Activated CD4-positive, alpha-beta T cell treated with anti-CD3 and anti-CD28 coated beads, Interleukin-2, amount 50 U/mL, for 1 hour (primary cell): ENCODE measurements around the gene PCK1.

Source experiments
- DNase-seq: peaks from one replicate; pipeline ENCODE4 v3.0.0-alpha.2; 2020

PCK1 gene

DNA sequence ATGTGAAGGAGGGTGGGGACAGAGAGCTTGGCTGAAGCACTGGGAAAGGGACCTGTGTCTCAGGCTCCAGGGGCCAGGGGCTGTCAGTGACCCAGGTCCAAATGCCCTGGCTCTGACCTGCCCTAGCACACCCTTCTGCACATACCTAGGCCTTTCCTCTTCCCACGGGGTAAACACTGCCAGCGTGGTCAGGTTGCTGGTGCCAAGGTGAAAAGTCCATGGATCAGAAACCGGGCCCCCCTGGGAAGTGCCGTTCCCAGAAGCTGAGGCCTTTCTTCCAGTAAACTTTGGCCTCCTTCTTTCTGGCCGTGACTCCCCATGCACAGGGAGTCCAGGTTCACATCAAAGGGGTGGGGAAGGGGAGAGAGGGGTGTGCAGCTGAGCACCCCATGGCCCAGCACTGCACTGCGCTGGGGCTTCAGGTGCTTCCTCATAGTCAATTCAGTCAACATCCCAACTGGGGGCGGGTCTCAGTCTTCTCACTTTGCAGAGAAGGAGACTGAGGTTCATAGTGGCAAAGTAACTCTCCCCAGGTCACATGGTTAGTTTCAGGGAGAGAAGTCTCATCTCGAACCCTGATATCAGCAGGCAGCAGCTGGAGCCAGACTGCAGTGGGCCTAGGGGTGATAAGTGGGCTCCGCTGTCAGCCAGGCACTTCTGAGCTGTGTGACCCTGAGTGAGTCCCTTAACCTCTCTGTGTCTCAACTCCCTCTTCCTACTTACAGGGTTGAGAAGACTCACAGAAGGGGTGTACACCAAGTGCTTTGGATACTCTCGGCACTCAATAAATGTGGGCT is 17.0 kb downstream of the PCK1 start:
- no peak for DNase-seq

DNA sequence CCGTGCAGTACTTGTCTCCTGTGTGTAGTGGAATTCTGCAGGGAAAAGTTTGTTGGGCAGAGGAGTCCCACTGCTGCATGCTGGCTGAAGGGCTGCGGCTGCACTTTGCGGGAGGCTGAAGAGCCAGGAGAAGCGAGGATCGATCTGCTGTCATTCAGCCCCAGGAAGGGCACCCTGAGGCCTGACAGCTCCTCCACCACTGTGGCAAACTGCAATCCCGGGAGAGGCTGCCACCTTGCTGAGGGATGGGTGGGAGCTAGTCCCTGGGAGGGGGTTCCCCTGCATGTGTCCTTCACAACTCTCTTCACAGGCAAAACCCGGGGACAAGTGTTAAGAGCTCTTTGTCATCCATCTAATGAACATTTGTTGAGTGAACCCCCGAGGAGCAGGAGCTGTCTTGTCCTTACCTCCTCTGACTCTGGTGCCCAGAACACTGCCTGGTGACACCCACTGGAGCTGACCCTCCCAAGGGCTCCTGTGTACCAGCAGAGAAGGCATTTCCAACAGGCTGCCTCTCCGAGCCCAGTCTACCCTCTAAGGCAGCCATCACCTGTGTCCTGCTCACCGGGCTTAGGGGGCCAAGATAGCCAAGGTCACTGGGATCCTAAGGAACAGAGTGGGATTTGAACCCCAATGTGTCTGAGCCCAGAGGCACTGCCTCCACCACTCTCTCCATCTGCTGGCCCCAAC is 17.7 kb downstream of the PCK1 start:
- no peak for DNase-seq

DNA sequence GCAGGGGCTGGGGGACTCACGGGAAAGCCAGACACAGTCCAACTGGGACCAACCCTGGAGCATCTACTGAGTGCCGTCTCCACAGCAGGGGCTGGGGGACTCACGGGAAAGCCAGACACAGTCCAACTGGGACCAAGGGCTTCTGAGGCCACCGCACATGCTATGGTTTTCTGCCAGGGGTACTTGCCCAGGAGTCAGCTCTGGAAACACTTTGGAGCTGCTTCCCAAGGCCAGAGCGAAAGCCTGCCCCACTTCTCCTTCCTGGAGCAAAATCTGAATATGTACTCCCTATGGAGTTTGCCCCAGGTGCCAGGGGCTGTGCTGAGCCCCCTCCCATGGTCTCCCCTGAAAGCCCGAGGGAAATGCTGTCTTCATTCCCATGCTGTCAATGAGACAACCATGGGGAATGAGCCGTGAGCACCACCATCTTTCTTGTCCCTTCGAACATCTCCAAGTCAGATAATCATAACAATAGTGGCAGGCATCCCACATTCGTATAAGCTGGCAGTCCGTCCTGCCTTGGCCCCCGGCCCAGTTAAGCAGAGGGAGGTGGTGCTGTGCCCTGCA is 18.5 kb downstream of the PCK1 start:
- DNase-seq, result no peak

DNA sequence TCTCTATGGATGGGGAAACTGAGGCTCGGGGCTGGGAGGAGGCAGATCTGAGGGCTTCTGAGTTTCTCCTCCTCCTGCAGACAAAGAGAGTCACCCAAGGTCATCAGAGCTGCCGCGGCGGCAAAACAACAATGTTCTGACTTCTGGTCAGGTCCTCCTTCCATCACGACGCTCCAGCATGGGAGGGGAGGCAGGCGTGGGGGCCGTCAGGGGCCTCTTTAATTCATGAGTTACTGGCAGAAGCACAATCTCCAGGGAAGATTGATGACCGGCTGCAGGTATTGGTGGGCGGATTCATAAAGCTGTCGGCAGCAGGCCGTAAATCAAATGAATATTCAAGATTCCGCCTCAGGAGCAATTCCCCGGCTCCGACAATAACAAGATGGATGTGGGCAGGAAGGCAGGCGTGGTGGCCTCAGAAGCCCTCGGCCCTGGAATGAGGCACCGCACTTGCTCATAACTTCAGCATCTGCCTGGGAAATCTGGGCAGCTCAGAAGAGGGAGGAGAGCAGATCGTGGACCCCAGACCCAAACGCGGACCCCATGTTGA is 19.1 kb downstream of the PCK1 start:
- DNase-seq, result no peak

DNA sequence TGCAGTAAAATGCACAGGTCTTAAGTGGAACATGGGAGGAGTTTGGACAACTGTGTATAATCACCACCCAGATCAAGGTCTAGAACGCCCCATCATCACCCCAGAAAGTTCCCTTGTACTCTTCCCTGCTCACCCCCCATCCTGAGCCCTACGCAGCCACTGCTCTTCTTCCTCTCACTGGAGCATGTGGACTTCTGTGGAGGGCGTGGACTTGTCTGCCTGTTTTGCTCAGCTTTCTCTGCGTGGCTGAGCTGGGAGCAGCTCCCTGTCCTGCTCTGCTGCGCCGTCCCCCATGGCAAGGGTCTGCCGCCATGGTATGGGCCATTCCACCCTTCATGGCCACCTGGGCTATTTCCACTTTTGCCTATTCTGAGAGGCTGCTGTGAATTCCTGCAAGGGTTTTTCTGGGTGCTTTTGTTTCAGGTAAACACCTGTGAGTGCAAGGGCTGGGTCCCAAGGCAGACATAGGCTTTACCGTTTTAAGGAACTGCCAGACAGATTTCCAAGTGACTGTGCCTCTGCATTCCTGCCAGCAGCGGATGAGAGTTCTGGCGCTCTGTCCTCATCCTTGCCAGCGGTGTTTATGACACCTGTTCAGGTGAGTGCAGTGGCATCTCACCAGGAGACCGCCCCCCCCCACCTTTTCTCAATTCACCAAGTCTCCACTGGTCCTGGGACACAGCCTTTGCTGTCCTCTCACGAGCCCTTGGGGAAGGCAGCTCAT is 19.7 kb downstream of the PCK1 start:
- DNase-seq, result no peak

DNA sequence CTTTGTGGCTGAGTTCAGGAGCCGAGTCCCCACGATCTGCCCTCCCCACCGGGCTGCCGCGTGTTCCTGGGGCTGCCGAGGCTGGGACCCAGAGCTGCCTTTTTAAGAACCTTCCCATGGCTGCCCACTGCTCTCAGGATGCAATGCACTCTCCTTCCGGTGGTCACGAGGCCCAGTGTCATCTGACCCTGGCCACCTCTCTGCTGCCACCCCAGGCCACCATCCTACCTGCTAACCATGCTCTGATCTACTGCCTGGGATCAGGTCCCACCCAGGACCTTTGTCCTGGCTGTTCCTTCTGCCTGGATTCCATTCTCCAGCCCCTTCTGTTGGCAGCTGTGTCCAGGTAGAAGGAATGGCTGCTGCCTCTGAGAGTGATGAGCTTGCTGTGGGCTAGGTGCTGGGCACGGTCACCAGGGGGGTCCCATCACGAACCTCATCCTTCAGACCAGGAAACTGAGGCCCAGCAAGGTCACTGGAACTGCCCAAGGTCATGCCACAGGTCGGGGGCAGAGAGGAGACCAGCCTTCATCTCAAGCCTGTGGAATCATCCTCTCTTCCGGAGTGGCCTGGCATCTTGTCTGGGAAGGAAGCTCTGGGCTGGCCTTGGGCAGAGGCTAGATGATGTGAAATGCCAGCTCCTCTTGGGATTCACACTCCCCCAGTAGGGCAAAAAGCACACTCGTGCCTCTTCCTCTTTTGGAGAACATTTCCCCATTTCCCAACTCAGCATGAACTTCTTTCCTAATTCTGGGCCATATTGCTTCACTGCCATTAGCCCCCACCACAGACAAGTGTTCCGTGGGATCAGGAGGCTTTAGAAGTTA is 20.5 kb downstream of the PCK1 start:
- DNase-seq, result no peak

DNA sequence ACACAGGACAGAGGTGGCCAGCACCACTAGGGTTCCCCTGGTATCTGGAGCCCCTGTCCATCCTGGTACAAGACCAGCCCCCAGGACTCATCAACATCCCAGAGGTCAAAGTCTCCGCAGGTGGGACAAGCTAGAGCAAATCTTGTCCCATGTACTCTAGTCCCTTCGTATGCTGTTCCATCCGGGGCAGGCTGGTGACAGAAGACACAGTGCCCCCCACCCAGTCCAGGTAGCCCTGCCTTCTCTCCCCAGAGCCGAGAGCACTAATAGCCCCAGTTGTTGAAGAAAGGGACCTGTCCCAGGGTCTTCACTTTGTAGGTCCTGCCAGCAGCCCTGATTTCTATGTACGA is 21.1 kb downstream of the PCK1 start:
- no peak for DNase-seq

DNA sequence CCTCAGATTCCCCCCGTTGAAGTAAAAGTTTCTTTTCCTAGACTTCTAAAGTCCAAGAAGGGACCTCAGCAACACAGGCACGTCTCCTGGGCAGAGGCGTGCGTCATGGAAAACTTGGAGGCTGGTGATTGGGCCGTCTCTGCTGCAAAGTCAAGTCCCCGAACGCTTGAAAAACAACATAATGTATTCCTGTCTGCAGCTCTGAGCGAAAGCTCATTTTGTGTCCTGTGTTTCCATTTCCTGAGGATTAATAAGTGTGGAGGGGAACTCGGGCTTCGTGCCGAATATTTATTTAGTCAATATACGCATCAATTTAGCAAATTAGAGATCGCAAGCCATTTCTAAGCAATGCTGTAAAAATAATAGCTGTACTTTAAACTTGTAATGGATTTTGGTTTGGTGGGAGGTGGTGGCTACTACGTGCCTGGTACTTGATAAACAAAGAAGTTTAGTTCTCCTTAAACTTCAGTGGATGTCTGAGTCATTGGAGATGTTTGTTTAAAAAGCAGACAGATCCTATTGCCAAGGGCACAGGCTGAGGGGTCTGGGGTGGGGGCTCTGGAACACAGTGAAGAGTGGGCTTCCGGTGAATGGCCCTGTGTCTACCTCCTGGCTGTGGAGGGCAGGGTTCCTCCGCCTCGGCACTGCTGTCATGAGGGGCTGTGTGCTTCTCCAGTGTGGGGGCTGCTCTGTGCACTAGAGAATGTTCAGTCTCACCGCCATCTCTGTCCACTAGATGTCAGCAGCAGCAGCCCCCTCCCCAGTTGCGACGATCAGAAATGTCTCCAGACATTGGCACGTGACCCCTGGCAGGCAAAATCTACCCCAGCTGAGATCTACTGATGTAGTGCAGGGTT is 21.8 kb downstream of the PCK1 start:
- no peak for DNase-seq

DNA sequence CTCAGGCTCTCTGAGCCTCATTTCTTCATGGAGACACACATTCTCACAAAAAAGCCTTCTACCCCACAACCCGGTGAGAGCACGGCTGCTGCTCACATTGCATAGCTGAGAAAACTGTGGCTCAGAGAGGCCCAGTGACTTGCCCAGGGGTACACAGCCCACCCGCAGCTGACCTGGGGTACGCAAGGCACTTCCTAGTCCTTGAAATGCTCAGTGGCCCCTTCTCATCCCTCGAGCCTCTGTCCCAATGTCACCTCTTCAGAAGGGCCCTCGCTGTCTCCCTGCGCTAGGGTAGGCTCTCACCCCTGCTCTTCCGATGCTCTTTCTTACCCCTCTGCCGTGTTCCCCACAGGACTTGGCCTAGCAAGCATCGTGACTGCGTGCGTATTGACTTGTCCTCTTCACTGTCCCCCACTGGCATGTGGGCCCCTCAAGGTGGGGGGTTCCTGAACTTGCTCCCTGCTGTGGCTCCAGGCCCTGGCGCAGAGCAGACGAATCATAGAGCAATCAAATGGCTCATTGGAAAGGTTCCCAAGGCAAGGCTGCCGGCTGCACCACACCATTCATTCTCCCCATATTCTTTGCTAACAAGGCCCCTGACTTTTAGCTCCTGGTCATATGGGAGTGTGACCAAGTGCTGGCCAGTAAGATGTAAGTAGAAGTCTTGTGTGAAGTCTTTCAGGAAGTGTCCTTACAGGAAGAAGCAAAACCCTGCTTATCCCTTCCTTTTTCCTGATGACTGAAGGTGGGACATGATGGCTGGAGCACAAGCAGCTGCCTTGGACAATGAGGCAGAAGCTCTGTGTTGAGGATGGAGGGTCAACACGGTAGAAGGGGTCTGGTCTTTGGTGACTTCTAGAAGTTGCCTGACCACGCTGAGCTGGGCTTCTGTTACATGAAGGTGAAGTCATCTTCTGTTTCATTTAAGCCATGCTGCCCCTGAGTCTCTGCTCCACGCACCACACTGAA is 22.7 kb downstream of the PCK1 start:
- no peak for DNase-seq

DNA sequence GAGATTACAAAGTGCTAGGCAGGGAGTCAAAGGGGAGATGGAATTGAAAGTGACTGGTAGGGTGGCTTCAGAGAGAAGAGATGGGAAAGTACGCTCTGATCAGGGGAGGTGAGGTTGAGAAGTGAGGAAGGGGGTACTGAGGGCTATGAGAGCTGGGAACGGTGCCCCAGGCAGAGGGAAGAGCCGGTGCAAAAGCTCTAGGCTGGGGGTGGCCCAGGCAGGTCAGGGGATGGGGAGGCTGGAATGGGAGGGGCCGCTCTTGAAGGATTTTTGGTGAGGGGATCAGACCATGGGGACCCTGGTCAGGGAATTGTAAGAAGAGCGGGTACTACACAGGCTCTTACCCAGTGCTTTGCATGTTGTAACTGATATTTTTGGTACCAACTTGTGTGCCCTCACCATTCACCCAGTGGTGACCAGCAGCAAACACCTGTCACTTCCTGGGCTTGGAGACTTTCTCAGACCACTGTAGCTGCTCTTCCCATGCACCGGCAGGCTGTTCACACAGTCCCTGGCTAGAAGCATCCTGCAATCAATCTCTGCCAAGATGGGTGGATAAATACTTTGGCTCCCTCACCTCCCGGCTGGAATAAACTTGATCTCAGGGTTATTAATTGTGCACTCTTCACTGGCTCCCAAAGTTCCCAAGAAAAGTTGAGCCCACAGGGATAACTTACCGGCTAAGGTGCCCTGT is 24.0 kb downstream of the PCK1 start:
- no peak for DNase-seq

DNA sequence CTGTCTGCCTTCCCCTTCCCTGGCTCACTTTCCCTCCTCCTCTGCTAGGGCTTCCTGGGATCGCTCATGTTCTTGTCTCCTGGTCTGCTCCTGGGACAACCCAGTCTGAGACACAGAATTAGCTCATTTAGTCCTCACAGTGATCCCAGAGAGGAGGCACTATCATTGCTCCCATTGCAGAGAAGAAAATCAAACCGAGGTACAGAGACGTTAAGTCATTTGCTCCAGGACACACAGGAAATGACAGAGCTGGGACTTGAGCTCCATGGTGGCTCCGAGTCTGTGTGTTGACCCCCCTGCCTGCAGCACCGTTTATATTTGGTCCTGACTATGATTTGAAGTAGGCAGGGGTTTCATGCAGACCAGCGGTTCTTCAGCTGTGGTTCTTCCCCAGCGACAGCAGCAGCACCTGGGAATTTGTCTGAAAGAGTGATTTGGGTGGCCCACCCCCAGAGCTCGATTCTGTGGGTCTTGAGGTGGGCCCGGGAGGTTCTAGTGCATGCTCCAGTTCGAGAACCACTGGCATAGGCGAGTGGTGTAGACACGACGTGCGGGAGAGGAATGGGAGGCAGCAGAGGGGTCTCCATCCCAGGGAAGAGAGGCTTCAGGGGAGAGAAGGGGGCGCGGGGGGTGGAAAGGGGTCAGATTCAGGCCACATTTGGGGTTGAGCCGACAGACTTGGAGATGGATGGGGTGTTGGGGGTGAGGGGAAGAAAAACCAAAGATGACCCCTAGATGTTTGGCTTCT is 24.7 kb downstream of the PCK1 start:
- DNase-seq, result no peak

DNA sequence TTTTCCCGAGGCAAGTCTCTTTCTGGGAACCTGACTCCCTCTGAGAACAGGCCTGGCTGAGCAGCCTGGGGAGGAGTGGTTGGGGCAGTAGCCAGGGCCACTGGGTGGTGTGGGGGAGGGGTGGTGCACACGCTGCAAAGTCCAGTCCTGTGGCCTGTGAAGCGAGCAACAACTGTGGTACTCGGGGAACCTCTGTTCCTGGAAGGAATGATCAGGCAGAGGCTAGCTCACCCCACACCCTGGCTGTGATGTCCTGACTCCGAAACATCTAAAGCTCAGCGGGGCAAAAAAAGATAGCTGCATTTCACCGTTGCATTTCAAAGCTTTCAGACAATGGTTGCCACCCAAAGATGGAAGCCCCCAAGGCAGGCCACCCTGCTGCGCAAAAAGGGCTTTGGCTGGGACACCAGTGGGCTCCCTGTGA is 25.5 kb downstream of the PCK1 start:
- no peak for DNase-seq

DNA sequence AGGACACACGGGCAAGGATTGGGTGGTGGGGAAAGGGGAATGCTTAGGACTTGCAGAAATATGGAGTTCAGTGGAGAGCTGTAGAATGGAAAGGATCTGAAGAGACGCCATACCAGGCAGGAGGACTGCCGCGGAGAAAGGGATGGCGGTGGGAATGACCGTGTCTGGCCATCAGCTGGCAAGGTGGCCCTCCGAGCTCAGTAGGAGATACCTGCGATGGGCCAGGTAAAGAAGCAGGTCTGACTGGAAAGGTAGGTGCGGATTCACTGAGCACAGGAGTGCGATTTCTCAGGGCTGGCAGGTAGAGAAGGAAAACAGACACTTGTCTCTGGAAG is 26.0 kb downstream of the PCK1 start:
- DNase-seq, result no peak

DNA sequence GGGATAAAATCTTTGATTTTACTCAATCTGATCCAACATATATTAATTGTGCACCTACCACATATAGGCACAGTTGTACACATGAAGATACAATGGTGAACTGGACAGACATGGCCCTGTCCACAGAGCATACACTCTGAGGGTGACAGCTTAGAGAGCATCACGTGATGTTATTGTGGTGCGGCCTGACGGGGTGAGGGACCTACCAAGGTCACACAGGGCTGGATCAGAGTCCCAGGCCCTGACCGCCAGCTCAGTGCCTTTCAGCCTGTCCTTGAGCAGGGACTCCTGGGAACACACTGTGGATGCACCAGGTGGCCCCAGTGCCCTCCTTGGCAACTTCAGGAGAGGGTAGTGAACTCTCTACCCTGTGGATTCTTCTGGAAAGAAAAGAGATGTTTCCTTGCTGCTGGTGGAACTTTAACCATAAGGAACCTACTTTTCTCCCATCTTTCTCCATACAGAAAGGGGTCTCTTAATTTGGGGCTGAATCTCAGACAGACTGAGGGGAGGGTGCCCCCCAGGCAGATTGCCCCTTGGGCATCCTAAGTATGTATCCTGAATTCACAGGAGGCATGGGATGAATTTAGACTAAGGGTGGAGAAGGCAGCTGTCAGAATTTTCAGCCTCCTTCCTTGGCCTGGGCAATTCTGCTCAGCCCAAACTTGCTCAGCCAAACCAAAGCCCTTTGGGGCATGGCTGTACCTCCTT is 26.5 kb downstream of the PCK1 start:
- no peak for DNase-seq

DNA sequence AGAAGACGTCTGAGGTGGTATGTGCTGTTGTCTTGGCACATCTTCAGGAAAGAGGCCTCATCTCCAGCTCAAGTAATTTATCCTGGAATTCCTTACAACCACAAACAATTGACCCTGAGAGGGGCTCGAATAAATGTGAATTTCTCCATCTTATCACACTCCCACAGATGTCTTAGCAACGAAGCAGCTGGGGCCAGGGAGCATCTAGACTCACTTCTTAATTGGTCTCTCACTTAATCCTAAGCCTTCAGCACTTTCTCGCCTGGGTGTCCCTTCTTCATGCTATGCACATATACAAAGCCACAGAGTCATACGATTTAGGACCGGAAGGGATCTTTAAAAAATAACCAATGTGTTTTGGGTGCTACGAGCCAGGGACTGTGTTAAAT is 27.1 kb downstream of the PCK1 start:
- DNase-seq, result no peak

DNA sequence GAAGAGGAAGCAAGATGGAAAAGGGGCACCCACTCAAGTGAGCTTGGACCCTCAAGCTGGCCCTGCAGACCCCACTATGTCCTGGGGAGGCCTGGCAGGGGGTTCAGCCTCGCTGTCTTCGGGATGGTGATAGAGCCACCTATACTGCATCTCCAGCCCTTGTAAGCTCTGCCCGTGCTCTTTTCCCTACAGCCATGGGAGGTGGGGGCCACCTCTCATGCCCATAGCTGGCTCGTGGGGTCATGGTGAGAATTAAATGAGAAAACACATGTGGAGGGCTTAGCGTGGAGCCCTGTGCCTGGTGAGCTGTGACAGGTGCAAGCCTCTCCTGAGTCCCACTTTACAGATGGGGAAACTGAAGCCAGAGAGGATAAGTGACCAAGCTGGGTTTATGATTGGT is 27.7 kb downstream of the PCK1 start:
- DNase-seq, result no peak

DNA sequence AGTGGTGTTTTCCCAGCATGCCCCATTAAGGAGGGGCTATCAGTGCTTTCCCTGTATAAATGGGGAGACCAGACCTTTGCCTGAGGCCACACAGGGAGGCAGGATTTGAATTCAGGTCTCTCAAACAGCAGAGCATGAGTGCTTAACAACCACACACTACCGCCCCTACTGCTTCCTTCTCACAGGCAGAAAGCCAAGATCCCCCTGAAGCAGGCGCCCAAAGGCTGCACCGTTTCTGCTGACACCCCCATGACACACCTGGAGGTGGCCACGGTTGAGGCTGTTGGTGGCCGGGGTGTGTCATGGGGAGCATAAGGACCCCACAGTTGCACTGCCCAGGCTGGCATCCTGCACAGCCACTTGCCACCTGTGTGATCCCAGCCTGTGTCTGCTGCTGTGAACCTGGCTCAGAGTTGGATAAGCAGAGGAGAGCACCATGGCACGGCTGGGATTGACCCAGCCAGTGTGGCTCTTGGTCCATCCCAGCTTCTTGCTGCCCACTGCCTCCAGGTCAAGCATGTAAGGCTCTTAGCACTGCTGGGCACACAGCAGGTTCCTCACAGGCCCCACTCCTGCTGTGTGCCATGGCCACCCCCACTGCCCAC is 28.3 kb downstream of the PCK1 start:
- no peak for DNase-seq
